Measurements from ENCODE around the gene PCA3. TPM values are rescaled to one million over a fixed set of nuclear protein-coding genes. Genes with fewer than 3 reads are reported as not detected.

PCA3 gene
- total and polyA plus RNA-seq, 12 donors = 0.06 to 0.14 (median 0.07) TPM; not detected in 9

- peaks cover 0 to 1% of the 10 kb centered on the region in 2 donors for H3K4me1 ChIP-seq (replicated peaks in 1 of 2)
- no peak for DNase-seq
- no peak overlapping the region for H3K27ac ChIP-seq
- TF ChIP-seq POLR2A (IDR thresholded peaks at IDR 0.05) = no peak
- intact Hi-C loops (cut with DNase I) = loop anchor here in 1 of 2 donors (5.0 kb wide), 1 partner anchor 175 kb away; no protein-coding TSS in a partner anchor
- H3K27me3 ChIP-seq = no peaks in the 10 kb centered on the region
- H3K36me3 ChIP-seq (replicated peaks in 1 of 2) = no peaks in the 10 kb centered on the region
- 77 to 85% (median 81%) methylated on average over 6 of the region's 6 CpGs for WGBS, 4 donors
- H3K4me3 ChIP-seq = no peak overlapping the region
- no peaks in the 10 kb centered on the region for H3K9me3 ChIP-seq (replicated peaks in 1 of 3)
Measured at GRCh38 chr9:76812591-76812990, 48.4 kb downstream of the PCA3 start.

- H3K4me1 ChIP-seq (replicated peaks in 1 of 2) = peaks cover 0 to 13% of the 10 kb centered on the region in 2 donors
- TF ChIP-seq POLR2A (IDR thresholded peaks at IDR 0.05) = no peak
- no peak for TF ChIP-seq CTCF (IDR thresholded peaks at IDR 0.05)
- H3K9me3 ChIP-seq (replicated peaks in 1 of 3) = no peaks in the 10 kb centered on the region
- no peak overlapping the region for H3K4me3 ChIP-seq
- 95 to 100% (median 98%) methylated on average over 1 of the region's 1 CpG for WGBS, 4 donors
- H3K27me3 ChIP-seq = no peaks in the 10 kb centered on the region
- intact Hi-C loops (cut with DNase I) = no loop called here
- H3K27ac ChIP-seq = peak overlapping the region in 3 of 5 donors; percentile 56 to 85 (median 65)
- no peaks in the 10 kb centered on the region for H3K36me3 ChIP-seq (replicated peaks in 1 of 2)
- DNase-seq = peak in 3 of 7 donors; percentile 6 to 25 (median 17)
Measured at GRCh38 chr9:76817489-76817888, 53.3 kb downstream of the PCA3 start.

- peak overlapping the region in 4 of 5 donors; percentile 28 to 85 (median 60) for H3K27ac ChIP-seq
- H3K36me3 ChIP-seq (replicated peaks in 1 of 2) = no peaks in the 10 kb centered on the region
- H3K9me3 ChIP-seq (replicated peaks in 1 of 3) = no peaks in the 10 kb centered on the region
- peaks cover 0 to 13% of the 10 kb centered on the region in 2 donors for H3K4me1 ChIP-seq (replicated peaks in 1 of 2)
- peak in 1 of 2 donors; percentile 49 for TF ChIP-seq POLR2A (IDR thresholded peaks at IDR 0.05)
- no peak for TF ChIP-seq CTCF (IDR thresholded peaks at IDR 0.05)
- intact Hi-C loops (cut with DNase I) = no loop called here
- no peak overlapping the region for H3K4me3 ChIP-seq
- WGBS, 4 donors = 38 to 55% (median 40%) methylated on average over 4 of the region's 4 CpGs
- no peaks in the 10 kb centered on the region for H3K27me3 ChIP-seq
- DNase-seq = peak; percentile 90 to 97 (median 95)
Measured at GRCh38 chr9:76818271-76818670, 54.0 kb downstream of the PCA3 start.

- no peak overlapping the region for H3K27ac ChIP-seq
- WGBS, 4 donors = 69 to 78% (median 72%) methylated on average over 6 of the region's 6 CpGs
- H3K4me3 ChIP-seq = no peak overlapping the region
- H3K27me3 ChIP-seq = no peaks in the 10 kb centered on the region
- H3K36me3 ChIP-seq (replicated peaks in 1 of 2) = no peaks in the 10 kb centered on the region
- TF ChIP-seq CTCF (IDR thresholded peaks at IDR 0.05) = no peak
- H3K9me3 ChIP-seq (replicated peaks in 1 of 3) = no peaks in the 10 kb centered on the region
- intact Hi-C loops (cut with DNase I) = no loop called here
- no peak for DNase-seq
- H3K4me1 ChIP-seq (replicated peaks in 1 of 2) = peaks cover 0 to 13% of the 10 kb centered on the region in 2 donors
Measured at GRCh38 chr9:76820431-76820830, 56.2 kb downstream of the PCA3 start.
